H54 (cell line): ENCODE measurements around the gene SLIT3.

Experiments used
- DNase-seq: peaks from one replicate; pipeline ENCODE4 v3.0.0; 2011; ENCODE audit warnings: low spot score, mixed read lengths; ENCODE audit not compliant: insufficient read length
- FAIRE-seq: peaks from 3 replicates; lab custom pipeline; 2011; peaks lifted over from hg19 to GRCh38; lab: Jason Lieb, UNC
- POLR2A ChIP-seq: IDR thresholded peaks from 2 replicates; pipeline ENCODE4 v1.6.1; 2011; ENCODE audit warnings: low read depth, mild to moderate bottlenecking, low read length

Gene SLIT3

GRCh38 chr5:168740811-168741213 is 560.1 kb downstream of the SLIT3 start:
- no peak for TF ChIP-seq POLR2A
- DNase-seq (no peak), FAIRE-seq (no peak)

GRCh38 chr5:168740092-168740800 is 560.7 kb downstream of the SLIT3 start:
- no peak for TF ChIP-seq POLR2A
- FAIRE-seq, result no peak
- no peak for DNase-seq

- DNase-seq, result no peak
- FAIRE-seq, result no peak
- no peak for TF ChIP-seq POLR2A
Measured at GRCh38 chr5:168737066-168737465, 563.9 kb downstream of the SLIT3 start.

- DNase-seq, result no peak
- FAIRE-seq, result no peak
- no peak for TF ChIP-seq POLR2A
Measured at GRCh38 chr5:168736281-168736831, 564.6 kb downstream of the SLIT3 start.

GRCh38 chr5:168734620-168735300 is 566.2 kb downstream of the SLIT3 start:
- no peak for FAIRE-seq
- DNase-seq, result no peak
- no peak for TF ChIP-seq POLR2A

GRCh38 chr5:168734119-168734518 is 566.8 kb downstream of the SLIT3 start:
- FAIRE-seq (no peak), DNase-seq (no peak)
- TF ChIP-seq POLR2A, result no peak

GRCh38 chr5:168728546-168729211 is 572.3 kb downstream of the SLIT3 start:
- no peak for DNase-seq
- TF ChIP-seq POLR2A, result no peak
- no peak for FAIRE-seq

GRCh38 chr5:168727547-168727946 is 573.4 kb downstream of the SLIT3 start:
- FAIRE-seq (no peak), DNase-seq (no peak)
- no peak for TF ChIP-seq POLR2A

GRCh38 chr5:168726342-168726741 is 574.6 kb downstream of the SLIT3 start:
- FAIRE-seq (no peak), DNase-seq (no peak)
- TF ChIP-seq POLR2A, result no peak

- DNase-seq (no peak), FAIRE-seq (no peak)
- TF ChIP-seq POLR2A, result no peak
Measured at GRCh38 chr5:168724227-168724626, 576.7 kb downstream of the SLIT3 start.

GRCh38 chr5:168723037-168723436 is 577.9 kb downstream of the SLIT3 start:
- DNase-seq (no peak), FAIRE-seq (no peak)
- no peak for TF ChIP-seq POLR2A

- FAIRE-seq, result no peak
Measured at GRCh38 chr5:168721966-168722365, 579.0 kb downstream of the SLIT3 start.

GRCh38 chr5:168721002-168721753 is 579.8 kb downstream of the SLIT3 start:
- no peak for TF ChIP-seq POLR2A
- DNase-seq (no peak), FAIRE-seq (no peak)

More at GRCh38 chr5:168721966-168722365, 579.0 kb downstream of the SLIT3 start:
- no peak for TF ChIP-seq POLR2A
- no peak for DNase-seq
